HFF-Myc (cell line): Measurements from ENCODE around the gene SLC18A3.

Experiments used
- DNase-seq: peaks from one replicate; pipeline ENCODE4 v3.0.0-alpha.2; 2011; ENCODE audit warnings: low read depth; ENCODE audit errors: extremely low read depth
- H3K4me3 ChIP-seq: replicated peaks from 2 replicates; pipeline ENCODE4 v1.5.1; 2011; ENCODE audit warnings: low read depth, mild to moderate bottlenecking, control low read depth, low read length
- CTCF ChIP-seq: IDR thresholded peaks from 2 replicates; pipeline ENCODE4 v1.5.1; 2012; ENCODE audit warnings: mild to moderate bottlenecking, low read depth, low read length, control low read depth; ENCODE audit errors: missing control alignments

SLC18A3 gene

GRCh38 chr10:49610114-49610457, at the start of gene SLC18A3:
Gene SLC18A3 (plus strand): TSS chr10:49610310. CDS start chr10:49610741, 431 bp downstream.
- no peak for TF ChIP-seq CTCF
- H3K4me3 ChIP-seq = no peak within 1 kb of the TSS
- DNase-seq = no peak

GRCh38 chr10:49560526-49560925, 49.6 kb upstream of the SLC18A3 start:
- TF ChIP-seq CTCF = no peak
- H3K4me3 ChIP-seq = no peak overlapping the region
- no peak for DNase-seq

GRCh38 chr10:49562893-49563292, 47.2 kb upstream of the SLC18A3 start:
- no peak for TF ChIP-seq CTCF
- H3K4me3 ChIP-seq = no peak overlapping the region
- no peak for DNase-seq

GRCh38 chr10:49564461-49565009, 45.6 kb upstream of the SLC18A3 start:
- no peak for TF ChIP-seq CTCF
- H3K4me3 ChIP-seq = no peak overlapping the region
- no peak for DNase-seq

GRCh38 chr10:49567810-49568209, 42.3 kb upstream of the SLC18A3 start:
- no peak for DNase-seq
- TF ChIP-seq CTCF = no peak
- H3K4me3 ChIP-seq = no peak overlapping the region

GRCh38 chr10:49568235-49568634, 41.9 kb upstream of the SLC18A3 start:
- no peak for TF ChIP-seq CTCF
- H3K4me3 ChIP-seq = no peak overlapping the region
- DNase-seq = no peak

GRCh38 chr10:49569031-49569631, 41.0 kb upstream of the SLC18A3 start:
- no peak for DNase-seq
- TF ChIP-seq CTCF = no peak
- no peak overlapping the region for H3K4me3 ChIP-seq
